H1 (cell line): Measurements from ENCODE around the gene SLC35E1.

Source experiments
- JUN ChIP-seq: IDR thresholded peaks from 2 replicates; pipeline ENCODE4 v1.6.1; 2011; ENCODE audit warnings: low read depth, mild to moderate bottlenecking, improper control_type of control experiment, low read length
- MAFK ChIP-seq: IDR thresholded peaks from 2 replicates; pipeline ENCODE4 v1.6.1; 2012; ENCODE audit warnings: low read depth, mild to moderate bottlenecking, improper control_type of control experiment, low read length
- TF ChIP-seq, protein P1 (sequence below), 3 experiments: IDR thresholded peaks; 1 replicate in 2 of 3; 2 replicates in 1 of 3; pipeline versions ENCODE4 v1.5.1 to v1.6.1; 2011; ENCODE audit warnings: low read length in 3 of 3, mild to moderate bottlenecking in 3 of 3, inconsistent platforms in 2 of 3, low read depth in 1 of 3, moderate library complexity in 1 of 3; ENCODE audit not compliant: insufficient read depth in 1 of 3; ENCODE audit errors: control extremely low read depth in 1 of 3

- TF ChIP-seq, protein P1, sequence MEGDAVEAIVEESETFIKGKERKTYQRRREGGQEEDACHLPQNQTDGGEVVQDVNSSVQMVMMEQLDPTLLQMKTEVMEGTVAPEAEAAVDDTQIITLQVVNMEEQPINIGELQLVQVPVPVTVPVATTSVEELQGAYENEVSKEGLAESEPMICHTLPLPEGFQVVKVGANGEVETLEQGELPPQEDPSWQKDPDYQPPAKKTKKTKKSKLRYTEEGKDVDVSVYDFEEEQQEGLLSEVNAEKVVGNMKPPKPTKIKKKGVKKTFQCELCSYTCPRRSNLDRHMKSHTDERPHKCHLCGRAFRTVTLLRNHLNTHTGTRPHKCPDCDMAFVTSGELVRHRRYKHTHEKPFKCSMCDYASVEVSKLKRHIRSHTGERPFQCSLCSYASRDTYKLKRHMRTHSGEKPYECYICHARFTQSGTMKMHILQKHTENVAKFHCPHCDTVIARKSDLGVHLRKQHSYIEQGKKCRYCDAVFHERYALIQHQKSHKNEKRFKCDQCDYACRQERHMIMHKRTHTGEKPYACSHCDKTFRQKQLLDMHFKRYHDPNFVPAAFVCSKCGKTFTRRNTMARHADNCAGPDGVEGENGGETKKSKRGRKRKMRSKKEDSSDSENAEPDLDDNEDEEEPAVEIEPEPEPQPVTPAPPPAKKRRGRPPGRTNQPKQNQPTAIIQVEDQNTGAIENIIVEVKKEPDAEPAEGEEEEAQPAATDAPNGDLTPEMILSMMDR (IDR thresholded peaks at IDR 0.05; ENCODE audit: control extremely low read depth in 1 of 3, insufficient read depth in 1 of 3, low read depth in 1 of 3, low read length in 3 of 3): no peak
- no peak for TF ChIP-seq JUN
- TF ChIP-seq MAFK: no peak
Measured at GRCh38 chr19:16525751-16526481, 46.3 kb downstream of the SLC35E1 start.
